ENCODE measurements around the gene ALOX15B. TPM values are rescaled to one million over a fixed set of nuclear protein-coding genes. Genes with fewer than 3 reads are reported as not detected.

The ALOX15B gene
- total RNA-seq, 1 donor from 2014 or later = not detected

DNA sequence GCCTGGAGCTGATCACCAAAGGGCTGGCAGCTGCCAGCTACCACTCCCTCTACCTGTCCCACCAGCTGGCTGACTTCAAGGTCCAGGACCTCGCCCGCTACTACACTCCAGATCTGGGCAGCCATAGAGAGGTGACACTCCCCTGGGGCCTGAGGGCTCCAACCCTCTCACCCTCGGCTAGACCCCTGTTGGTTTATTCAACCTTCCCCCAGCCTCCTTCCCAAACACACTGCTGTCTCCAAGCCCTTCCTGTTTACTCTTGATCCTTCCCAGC, 30.7 kb downstream of the ALOX15B start:
- H3K4me1 Mint-ChIP-seq = peaks cover 18% of the 10 kb centered on the region
- Histone ChIP-seq H4K20me1 (ENCODE audit: low read depth) (peaks cover 13% of the 10 kb centered on the region), H3K79me2 (ENCODE audit: low read depth) (no peaks in the 10 kb centered on the region), H3F3A (ENCODE audit: low read depth) (no peaks in the 10 kb centered on the region), H3K4me2 (no peak overlapping the region), H3K4me3 (no peak overlapping the region), H3K27me3 (peaks cover 95% of the 10 kb centered on the region), H3K27ac (no peak overlapping the region), H3K4me1 (peaks cover 11% of the 10 kb centered on the region), H3K36me3 (no peaks in the 10 kb centered on the region), H3K9ac (no peak overlapping the region), H3K9me3 (ENCODE audit: low read depth) (no peaks in the 10 kb centered on the region), H2AFZ (replicated peaks) (no peak overlapping the region)
- H3K27me3 Mint-ChIP-seq (ENCODE audit: insufficient read depth, low read depth) = peaks cover 74% of the 10 kb centered on the region
- H3K27ac Mint-ChIP-seq = no peak overlapping the region
- H3K4me3 Mint-ChIP-seq = no peak overlapping the region
- peaks cover 2% of the 10 kb centered on the region for H3K36me3 Mint-ChIP-seq
- TF ChIP-seq EZH2 (IDR thresholded peaks at IDR 0.05) = no peak
- TF ChIP-seq, protein P1, sequence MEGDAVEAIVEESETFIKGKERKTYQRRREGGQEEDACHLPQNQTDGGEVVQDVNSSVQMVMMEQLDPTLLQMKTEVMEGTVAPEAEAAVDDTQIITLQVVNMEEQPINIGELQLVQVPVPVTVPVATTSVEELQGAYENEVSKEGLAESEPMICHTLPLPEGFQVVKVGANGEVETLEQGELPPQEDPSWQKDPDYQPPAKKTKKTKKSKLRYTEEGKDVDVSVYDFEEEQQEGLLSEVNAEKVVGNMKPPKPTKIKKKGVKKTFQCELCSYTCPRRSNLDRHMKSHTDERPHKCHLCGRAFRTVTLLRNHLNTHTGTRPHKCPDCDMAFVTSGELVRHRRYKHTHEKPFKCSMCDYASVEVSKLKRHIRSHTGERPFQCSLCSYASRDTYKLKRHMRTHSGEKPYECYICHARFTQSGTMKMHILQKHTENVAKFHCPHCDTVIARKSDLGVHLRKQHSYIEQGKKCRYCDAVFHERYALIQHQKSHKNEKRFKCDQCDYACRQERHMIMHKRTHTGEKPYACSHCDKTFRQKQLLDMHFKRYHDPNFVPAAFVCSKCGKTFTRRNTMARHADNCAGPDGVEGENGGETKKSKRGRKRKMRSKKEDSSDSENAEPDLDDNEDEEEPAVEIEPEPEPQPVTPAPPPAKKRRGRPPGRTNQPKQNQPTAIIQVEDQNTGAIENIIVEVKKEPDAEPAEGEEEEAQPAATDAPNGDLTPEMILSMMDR (IDR thresholded peaks at IDR 0.05) = no peak
- no peak for TF ChIP-seq EZH2phosphoT487 (IDR thresholded peaks at IDR 0.05)
- peaks cover 3% of the 10 kb centered on the region for H3K9me3 Mint-ChIP-seq
- DNase-seq (ENCODE audit: low spot score) = no peak

DNA sequence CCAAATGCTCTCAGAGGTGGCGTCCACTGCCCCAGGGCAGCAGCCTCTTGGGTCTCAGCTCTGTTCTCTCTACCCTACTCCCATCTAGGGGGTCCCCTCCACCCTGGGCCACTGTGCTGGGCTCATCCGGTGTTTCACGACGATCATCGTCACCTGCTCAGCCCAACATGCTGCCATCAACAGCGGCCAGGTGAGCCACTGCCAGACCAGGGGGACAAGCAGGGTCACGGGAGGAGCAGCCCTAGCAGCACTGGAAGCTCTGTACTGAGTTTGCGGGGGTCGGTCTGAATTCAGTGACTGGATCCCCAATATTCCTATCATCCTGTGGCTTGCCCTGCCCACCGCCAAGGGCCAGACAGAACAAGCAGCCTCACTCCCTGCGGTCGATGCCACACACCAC, 32.6 kb downstream of the ALOX15B start:
- Mint-ChIP-seq H3K36me3 (peaks cover 2% of the 10 kb centered on the region), H3K4me3 (no peak overlapping the region), H3K27ac (no peak overlapping the region), H3K9me3 (peaks cover 6% of the 10 kb centered on the region), H3K4me1 (peaks cover 19% of the 10 kb centered on the region), H3K27me3 (ENCODE audit: insufficient read depth, low read depth) (peaks cover 78% of the 10 kb centered on the region)
- Histone ChIP-seq H3K79me2 (ENCODE audit: low read depth) (no peaks in the 10 kb centered on the region), H3K27me3 (peaks cover 98% of the 10 kb centered on the region), H4K20me1 (ENCODE audit: low read depth) (peaks cover 13% of the 10 kb centered on the region), H3K4me1 (peaks cover 11% of the 10 kb centered on the region), H2AFZ (replicated peaks) (no peak overlapping the region), H3K4me2 (no peak overlapping the region), H3F3A (ENCODE audit: low read depth) (no peaks in the 10 kb centered on the region), H3K36me3 (no peaks in the 10 kb centered on the region), H3K27ac (no peak overlapping the region), H3K4me3 (no peak overlapping the region), H3K9ac (no peak overlapping the region), H3K9me3 (ENCODE audit: low read depth) (no peaks in the 10 kb centered on the region)
- TF ChIP-seq EZH2phosphoT487 (IDR thresholded peaks at IDR 0.05) (no peak), EZH2 (IDR thresholded peaks at IDR 0.05) (no peak)
- TF ChIP-seq, protein P1 (IDR thresholded peaks at IDR 0.05) = no peak
- DNase-seq (ENCODE audit: low spot score) = no peak

DNA sequence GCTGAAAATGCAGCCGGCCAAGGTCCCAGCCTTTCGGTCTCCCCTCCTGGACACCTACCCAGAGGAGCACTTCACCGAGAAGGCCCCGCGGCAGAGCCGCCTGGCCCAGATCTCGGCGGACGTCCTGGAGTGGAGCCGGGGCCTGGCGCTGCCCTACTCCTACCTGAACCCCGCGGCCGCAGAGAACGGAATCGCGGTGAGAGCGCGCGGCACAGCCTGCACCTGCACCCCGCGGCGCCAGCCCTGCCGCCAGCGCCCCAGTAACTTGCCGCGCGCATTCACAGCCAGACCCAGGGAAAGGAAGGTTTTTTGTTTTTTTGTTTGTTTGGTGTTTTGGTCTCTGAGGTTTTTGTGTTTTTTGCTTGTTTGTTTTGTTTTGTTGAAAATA, 33.5 kb downstream of the ALOX15B start:
- peak overlapping the region; percentile 79 for H3K4me2 ChIP-seq
- H3K27ac ChIP-seq = no peak overlapping the region
- Mint-ChIP-seq H3K27me3 (ENCODE audit: insufficient read depth, low read depth) (peaks cover 81% of the 10 kb centered on the region), H3K9me3 (peaks cover 6% of the 10 kb centered on the region), H3K4me3 (peak overlapping the region; percentile 58), H3K4me1 (peaks cover 19% of the 10 kb centered on the region), H3K27ac (no peak overlapping the region), H3K36me3 (peaks cover 2% of the 10 kb centered on the region)
- no peaks in the 10 kb centered on the region for H3K79me2 ChIP-seq (ENCODE audit: low read depth)
- H3K4me3 ChIP-seq = peak overlapping the region; percentile 39
- H3K9me3 ChIP-seq (ENCODE audit: low read depth) = no peaks in the 10 kb centered on the region
- no peaks in the 10 kb centered on the region for H3K36me3 ChIP-seq
- no peak overlapping the region for H3K9ac ChIP-seq
- peaks cover 100% of the 10 kb centered on the region for H3K27me3 ChIP-seq
- peak; percentile 84 for TF ChIP-seq EZH2phosphoT487 (IDR thresholded peaks at IDR 0.05)
- peak; percentile 95 for TF ChIP-seq EZH2 (IDR thresholded peaks at IDR 0.05)
- TF ChIP-seq, protein P1 (IDR thresholded peaks at IDR 0.05) = no peak
- H4K20me1 ChIP-seq (ENCODE audit: low read depth) = peaks cover 13% of the 10 kb centered on the region
- H2AFZ ChIP-seq (replicated peaks) = peak overlapping the region; percentile 0
- peak; percentile 60 for DNase-seq (ENCODE audit: low spot score)
- no peaks in the 10 kb centered on the region for H3F3A ChIP-seq (ENCODE audit: low read depth)
- H3K4me1 ChIP-seq = peaks cover 11% of the 10 kb centered on the region
